ENCODE results near the gene HS6ST1. TPM values are rescaled to one million over a fixed set of nuclear protein-coding genes. Genes with fewer than 3 reads are reported as not detected.

HS6ST1 gene
- total RNA-seq, 2 donors from 2014 or later: 12.5 to 12.9 TPM

- no peak for DNase-seq
- no peaks in the 10 kb centered on the region for H3K9me3 ChIP-seq (ENCODE audit: control insufficient read depth, low read length, poor library complexity, severe bottlenecking)
- Mint-ChIP-seq H3K4me1 (no peaks in the 10 kb centered on the region), H3K36me3 (ENCODE audit: low read depth) (no peaks in the 10 kb centered on the region), H3K27ac (no peak overlapping the region), H3K27me3 (peaks cover 13% of the 10 kb centered on the region), H3K4me3 (no peak overlapping the region)
- ATAC-seq: no peak
These were observed 25.4 kb upstream of the HS6ST1 start for GRCh38 chr2:128344101-128344500.

DNA sequence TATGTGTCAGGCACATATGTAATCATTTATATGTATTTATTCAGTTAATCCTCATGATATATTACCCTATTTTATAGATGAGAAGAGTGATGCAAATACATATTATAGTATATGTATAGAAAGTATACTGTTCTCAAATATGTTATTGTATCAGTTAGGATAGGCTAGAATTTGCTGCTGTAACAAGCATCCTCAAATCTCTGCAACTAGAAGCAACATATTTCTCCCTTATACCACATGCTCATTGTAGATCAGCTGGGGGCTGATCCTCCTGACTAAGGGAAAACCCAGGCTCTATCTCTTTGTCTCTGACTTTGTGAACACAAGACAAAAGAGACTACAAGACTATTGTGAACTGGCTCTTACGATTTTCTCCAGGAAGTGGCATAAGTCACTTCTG, 24.8 kb upstream of the HS6ST1 start:
- no peaks in the 10 kb centered on the region for H3K4me1 Mint-ChIP-seq
- H3K27ac Mint-ChIP-seq: no peak overlapping the region
- no peaks in the 10 kb centered on the region for H3K9me3 ChIP-seq (ENCODE audit: control insufficient read depth, low read length, poor library complexity, severe bottlenecking)
- H3K4me3 Mint-ChIP-seq: no peak overlapping the region
- ATAC-seq (no peak), DNase-seq (no peak)
- peaks cover 9% of the 10 kb centered on the region for H3K27me3 Mint-ChIP-seq
- no peaks in the 10 kb centered on the region for H3K36me3 Mint-ChIP-seq (ENCODE audit: low read depth)

- ATAC-seq (no peak), DNase-seq (no peak)
- Mint-ChIP-seq H3K36me3 (ENCODE audit: low read depth) (no peaks in the 10 kb centered on the region), H3K4me1 (no peaks in the 10 kb centered on the region), H3K4me3 (no peak overlapping the region), H3K27me3 (peaks cover 2% of the 10 kb centered on the region), H3K27ac (no peak overlapping the region)
- H3K9me3 ChIP-seq (ENCODE audit: control insufficient read depth, low read length, poor library complexity, severe bottlenecking): no peaks in the 10 kb centered on the region
These were observed 23.9 kb upstream of the HS6ST1 start for GRCh38 chr2:128342550-128342949.

DNA sequence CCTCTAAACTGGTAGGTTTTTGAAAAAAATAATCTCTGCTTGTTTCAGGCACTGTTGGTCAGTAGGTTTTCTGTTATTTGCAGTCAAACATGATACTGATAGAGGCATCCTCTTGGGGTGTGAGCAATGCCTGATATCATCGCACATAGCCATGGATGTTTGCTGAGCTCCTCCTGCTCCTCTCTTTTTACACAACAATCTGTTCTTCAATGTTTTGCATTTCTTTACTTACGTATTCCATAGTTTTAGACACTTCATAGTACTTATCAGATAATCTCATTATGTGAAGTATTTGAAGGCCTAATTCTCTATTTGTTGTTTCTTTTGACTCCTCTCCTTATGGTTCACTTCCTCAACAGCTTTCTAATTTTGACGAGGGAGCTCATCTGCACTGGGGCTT, 23.0 kb upstream of the HS6ST1 start:
- Mint-ChIP-seq H3K27me3 (no peaks in the 10 kb centered on the region), H3K36me3 (ENCODE audit: low read depth) (no peaks in the 10 kb centered on the region), H3K4me1 (no peaks in the 10 kb centered on the region), H3K27ac (no peak overlapping the region), H3K4me3 (no peak overlapping the region)
- no peak for ATAC-seq
- H3K9me3 ChIP-seq (ENCODE audit: control insufficient read depth, low read length, poor library complexity, severe bottlenecking): no peaks in the 10 kb centered on the region
- no peak for DNase-seq

- H3K36me3 Mint-ChIP-seq (ENCODE audit: low read depth): no peaks in the 10 kb centered on the region
- no peaks in the 10 kb centered on the region for H3K4me1 Mint-ChIP-seq
- H3K9me3 ChIP-seq (ENCODE audit: control insufficient read depth, low read length, poor library complexity, severe bottlenecking): peaks cover 7% of the 10 kb centered on the region
- no peak overlapping the region for H3K4me3 Mint-ChIP-seq
- H3K27ac Mint-ChIP-seq: no peak overlapping the region
- ATAC-seq: no peak
- no peak for DNase-seq
- H3K27me3 Mint-ChIP-seq: peaks cover 6% of the 10 kb centered on the region
These were observed 13.5 kb upstream of the HS6ST1 start for GRCh38 chr2:128332091-128332634.

DNA sequence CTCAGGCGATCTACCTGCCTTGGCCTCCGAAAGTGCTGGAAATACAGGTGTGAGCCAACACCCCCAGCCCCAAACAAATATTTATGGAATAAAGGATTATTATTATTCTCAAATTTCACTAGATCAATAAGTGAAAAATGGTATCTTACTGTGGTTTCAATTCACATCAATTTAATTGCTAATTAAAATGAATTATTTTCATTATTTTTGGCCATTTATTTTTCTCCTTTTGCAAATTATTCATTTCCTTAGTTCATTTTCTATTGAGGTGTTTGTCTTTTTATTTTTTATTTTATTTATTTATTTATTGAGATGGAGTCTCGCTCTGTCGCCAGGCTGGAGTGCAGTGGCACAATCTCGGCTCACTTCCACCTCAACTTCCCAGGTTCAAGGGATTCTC, 11.9 kb upstream of the HS6ST1 start:
- DNase-seq (no peak), ATAC-seq (no peak)
- H3K27me3 Mint-ChIP-seq: peaks cover 6% of the 10 kb centered on the region
- no peak overlapping the region for H3K4me3 Mint-ChIP-seq
- H3K27ac Mint-ChIP-seq: no peak overlapping the region
- no peaks in the 10 kb centered on the region for H3K36me3 Mint-ChIP-seq (ENCODE audit: low read depth)
- no peaks in the 10 kb centered on the region for H3K4me1 Mint-ChIP-seq
- peaks cover 7% of the 10 kb centered on the region for H3K9me3 ChIP-seq (ENCODE audit: control insufficient read depth, low read length, poor library complexity, severe bottlenecking)

DNA sequence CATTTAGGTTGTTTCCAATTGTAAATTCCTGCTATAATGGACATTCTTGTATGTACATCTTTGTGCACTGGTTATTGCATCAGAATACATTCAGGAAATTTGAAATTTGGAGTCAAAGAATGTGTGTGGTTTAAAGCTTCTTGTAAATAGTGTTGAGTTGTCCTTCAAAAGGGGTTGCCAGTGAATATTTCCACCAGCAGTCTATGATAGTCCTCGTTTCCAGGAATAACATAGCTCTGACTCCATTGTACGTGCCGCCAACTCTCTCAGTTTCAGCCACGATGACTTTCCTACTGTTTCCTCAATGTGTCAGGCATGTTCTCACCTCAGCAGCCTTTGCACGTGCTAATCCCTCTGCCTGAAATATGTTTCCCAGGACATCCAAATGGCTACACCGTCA, 10.9 kb upstream of the HS6ST1 start:
- Mint-ChIP-seq H3K27ac (no peak overlapping the region), H3K4me1 (no peaks in the 10 kb centered on the region), H3K36me3 (ENCODE audit: low read depth) (no peaks in the 10 kb centered on the region), H3K27me3 (peaks cover 6% of the 10 kb centered on the region), H3K4me3 (no peak overlapping the region)
- peaks cover 7% of the 10 kb centered on the region for H3K9me3 ChIP-seq (ENCODE audit: control insufficient read depth, low read length, poor library complexity, severe bottlenecking)
- DNase-seq: no peak
- ATAC-seq: no peak

GRCh38 chr2:128327180-128327964, 8.7 kb upstream of the HS6ST1 start:
- H3K9me3 ChIP-seq (ENCODE audit: control insufficient read depth, low read length, poor library complexity, severe bottlenecking): peaks cover 4% of the 10 kb centered on the region
- Mint-ChIP-seq H3K36me3 (ENCODE audit: low read depth) (no peaks in the 10 kb centered on the region), H3K27me3 (peaks cover 6% of the 10 kb centered on the region), H3K4me3 (no peak overlapping the region), H3K27ac (no peak overlapping the region), H3K4me1 (peaks cover 2% of the 10 kb centered on the region)
- DNase-seq (no peak), ATAC-seq (no peak)

DNA sequence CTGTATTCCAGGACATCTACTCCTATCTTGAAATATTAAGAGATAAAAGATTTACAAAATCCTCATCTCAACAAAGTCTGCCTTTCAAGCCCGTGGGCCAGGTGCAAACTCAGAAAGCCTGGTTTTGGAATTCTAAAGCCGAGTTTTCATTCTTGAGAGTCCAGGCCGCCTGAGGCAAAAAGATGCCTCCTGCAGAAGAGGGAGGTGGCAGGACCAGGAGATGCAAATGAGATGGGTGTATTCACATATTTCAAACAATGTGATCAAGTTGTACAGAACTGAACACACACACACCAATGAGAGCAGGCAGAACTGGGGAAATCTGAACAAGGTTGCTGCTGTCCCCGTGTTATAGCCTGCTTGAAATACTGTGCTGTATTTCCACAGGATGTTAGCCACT, 7.7 kb upstream of the HS6ST1 start:
- DNase-seq: no peak
- peaks cover 6% of the 10 kb centered on the region for H3K4me1 Mint-ChIP-seq

DNA sequence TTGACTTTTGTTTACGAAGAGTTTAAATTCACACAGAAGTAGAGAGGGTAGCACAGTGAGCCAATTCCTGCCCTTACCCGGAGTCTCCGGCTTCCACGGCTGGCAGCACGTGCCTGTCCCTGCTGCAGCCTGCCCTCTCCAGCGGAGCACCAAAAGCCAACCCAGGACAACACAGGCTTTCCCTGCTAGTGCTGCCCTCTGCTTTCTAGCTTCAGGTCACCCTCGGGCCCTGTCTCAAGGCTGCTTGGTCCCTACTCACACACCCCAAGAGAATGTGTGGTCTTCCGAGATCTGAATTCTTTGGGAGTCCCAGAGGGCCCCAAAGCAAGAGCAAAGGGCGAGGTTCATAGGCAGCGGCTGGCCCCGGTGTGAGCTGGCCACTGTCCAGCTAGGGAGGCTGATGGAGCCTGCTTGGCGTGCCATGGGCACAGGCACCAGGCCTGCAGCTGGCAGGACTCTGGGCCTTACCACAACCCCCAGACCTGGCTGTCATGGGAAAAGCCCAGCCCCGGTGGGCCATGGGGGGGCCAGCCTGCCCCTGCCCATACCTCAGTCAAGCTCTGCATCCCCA, 7.0 kb upstream of the HS6ST1 start:
- Mint-ChIP-seq H3K27ac (peak overlapping the region; percentile 56), H3K27me3 (peaks cover 6% of the 10 kb centered on the region), H3K4me3 (no peak overlapping the region), H3K4me1 (peaks cover 9% of the 10 kb centered on the region), H3K36me3 (ENCODE audit: low read depth) (no peaks in the 10 kb centered on the region)
- DNase-seq: no peak
- H3K9me3 ChIP-seq (ENCODE audit: control insufficient read depth, low read length, poor library complexity, severe bottlenecking): no peaks in the 10 kb centered on the region
- ATAC-seq: no peak

More for the DNA sequence above, 7.7 kb upstream of the HS6ST1 start:
- H3K9me3 ChIP-seq (ENCODE audit: control insufficient read depth, low read length, poor library complexity, severe bottlenecking): no peaks in the 10 kb centered on the region
- ATAC-seq: no peak
- Mint-ChIP-seq H3K27ac (peak overlapping the region; percentile 56), H3K27me3 (peaks cover 6% of the 10 kb centered on the region), H3K4me3 (no peak overlapping the region), H3K36me3 (ENCODE audit: low read depth) (no peaks in the 10 kb centered on the region)

DNA sequence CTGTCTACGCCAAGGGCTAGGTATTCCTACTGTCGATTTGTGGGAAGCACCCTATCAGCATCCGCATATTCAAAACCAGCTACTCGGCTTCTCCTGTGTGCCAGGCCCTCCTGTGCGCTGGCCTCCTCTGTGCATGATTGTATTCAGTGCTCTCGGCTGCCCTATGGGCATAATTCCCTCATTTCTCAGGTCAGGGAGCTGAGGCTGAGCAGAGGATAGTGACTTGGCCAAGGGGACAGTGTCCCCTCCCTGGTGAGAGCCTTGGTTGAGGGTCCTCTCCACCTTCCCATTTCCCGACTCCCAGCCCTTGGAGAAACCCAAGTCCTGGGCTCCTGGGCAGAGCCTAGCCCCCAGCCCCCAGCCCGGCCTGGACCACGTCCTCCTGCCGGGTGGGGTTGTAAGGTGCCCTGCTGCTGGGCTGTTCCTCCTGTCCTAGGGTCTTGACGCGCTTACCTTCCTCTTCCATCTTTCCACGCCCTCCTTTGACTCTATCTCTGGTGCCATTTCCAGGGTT, 6.3 kb upstream of the HS6ST1 start:
- H3K4me3 Mint-ChIP-seq: no peak overlapping the region
- DNase-seq: peak in 1 of 3 donors; percentile 1

DNA sequence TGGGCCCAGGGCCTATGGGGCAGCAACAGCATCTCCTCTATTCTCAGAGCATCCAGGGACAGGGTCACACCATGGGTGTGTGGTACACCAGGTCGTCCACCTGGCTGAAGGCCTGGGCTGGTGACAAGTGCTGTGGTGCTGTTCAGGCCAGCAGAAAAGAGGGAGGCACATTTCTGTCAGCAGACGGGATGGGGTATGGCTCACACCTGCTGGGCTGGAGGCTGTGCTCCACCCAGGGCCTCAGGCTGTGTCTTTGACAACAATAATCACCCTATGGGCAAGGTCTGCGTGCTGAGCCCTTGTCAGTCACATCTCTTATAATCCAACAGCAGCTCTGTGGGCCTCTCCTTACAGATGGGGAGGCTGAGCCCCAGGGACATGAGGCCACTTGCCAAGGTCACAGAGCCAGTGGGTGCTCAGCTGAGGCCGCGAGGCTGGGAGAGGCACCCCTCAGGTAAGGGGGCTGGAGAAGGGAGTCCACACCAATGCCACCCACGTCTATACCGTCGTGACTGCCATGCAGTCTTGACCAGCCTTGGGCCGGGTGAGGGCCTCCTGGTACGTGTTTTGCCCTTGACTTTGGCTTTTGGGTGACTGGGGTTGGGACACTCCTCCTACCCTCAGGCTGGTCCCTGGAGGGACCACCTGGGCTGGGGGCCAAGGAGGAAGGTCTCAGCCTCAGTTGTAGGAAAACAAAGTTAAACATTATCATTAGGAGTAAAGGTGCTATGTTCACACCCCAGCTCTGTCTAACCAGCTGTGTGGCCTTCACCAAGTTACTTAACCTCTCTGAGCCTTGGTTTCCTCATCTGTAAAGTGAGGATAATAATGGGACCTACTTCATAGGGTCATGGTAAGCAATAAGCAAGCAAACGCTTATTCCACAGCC, 5.6 kb upstream of the HS6ST1 start:
- H3K27ac Mint-ChIP-seq: peak overlapping the region; percentile 84
- peak overlapping the region; percentile 74 for H3K4me3 Mint-ChIP-seq

More for the DNA sequence above, 6.3 kb upstream of the HS6ST1 start:
- Mint-ChIP-seq H3K36me3 (ENCODE audit: low read depth) (no peaks in the 10 kb centered on the region), H3K27me3 (peaks cover 6% of the 10 kb centered on the region), H3K27ac (peak overlapping the region; percentile 56), H3K4me1 (peaks cover 13% of the 10 kb centered on the region)
- no peak for ATAC-seq
- H3K9me3 ChIP-seq (ENCODE audit: control insufficient read depth, low read length, poor library complexity, severe bottlenecking): no peaks in the 10 kb centered on the region

DNA sequence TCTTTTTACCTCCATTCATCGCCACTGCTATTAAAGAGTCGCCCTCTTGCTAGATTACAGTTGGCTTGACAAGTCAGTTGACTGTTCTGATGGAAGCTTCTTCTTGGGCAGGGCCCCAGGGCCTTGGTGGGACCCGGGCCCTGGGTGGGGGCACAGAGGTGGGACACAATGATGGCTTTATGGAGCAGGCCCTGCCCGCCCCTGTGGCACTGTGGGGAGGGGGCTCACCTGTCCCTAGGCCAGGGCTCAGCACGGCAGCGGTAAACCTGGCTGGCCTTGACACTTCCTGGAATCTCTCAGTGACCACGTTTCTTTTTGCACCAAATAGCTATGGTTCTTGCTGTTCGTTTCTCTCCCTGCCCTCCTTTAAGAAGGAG, 4.9 kb upstream of the HS6ST1 start:
- H3K9me3 ChIP-seq (ENCODE audit: control insufficient read depth, low read length, poor library complexity, severe bottlenecking): no peaks in the 10 kb centered on the region
- Mint-ChIP-seq H3K27me3 (no peaks in the 10 kb centered on the region), H3K4me1 (peaks cover 13% of the 10 kb centered on the region), H3K27ac (peak overlapping the region; percentile 84), H3K4me3 (peak overlapping the region; percentile 74), H3K36me3 (ENCODE audit: low read depth) (no peaks in the 10 kb centered on the region)
- ATAC-seq: no peak
- DNase-seq: peak in 1 of 3 donors; percentile 3

More for the DNA sequence above, 5.6 kb upstream of the HS6ST1 start:
- peaks cover 13% of the 10 kb centered on the region for H3K4me1 Mint-ChIP-seq
- no peaks in the 10 kb centered on the region for H3K36me3 Mint-ChIP-seq (ENCODE audit: low read depth)
- DNase-seq (peak in 1 of 3 donors; percentile 4), ATAC-seq (no peak)
- H3K27me3 Mint-ChIP-seq: no peaks in the 10 kb centered on the region
- H3K9me3 ChIP-seq (ENCODE audit: control insufficient read depth, low read length, poor library complexity, severe bottlenecking): no peaks in the 10 kb centered on the region
